DND-41 (cell line): ENCODE results near the gene CCDC106.

Source experiments
- ATAC-seq: fragments of 200-7000 bp; cut with Tn5 transposase; 3 replicates; pipeline ENCODE4 v1.9.1; 2021; ENCODE audit warnings: low read depth; ENCODE audit not compliant: insufficient read depth
- DNase-seq: peaks from one replicate; pipeline ENCODE4 v3.0.0-alpha.2; 2020
- H2AFZ ChIP-seq: 2 replicates; pipeline ENCODE4 v1.6.0; 2012; ENCODE audit warnings: low read depth, low read length
- H3K27ac ChIP-seq: 2 replicates; pipeline ENCODE4 v1.5.1; 2012; ENCODE audit warnings: low read length, inconsistent platforms
- H3K27me3 ChIP-seq: fragments of 200-600 bp; sonication (generic); 2 replicates; pipeline ENCODE4 v1.6.0; 2012; ENCODE audit warnings: low read length, mild to moderate bottlenecking, inconsistent platforms; ENCODE audit not compliant: insufficient read depth, poor library complexity
- H3K36me3 ChIP-seq: 2 replicates; pipeline ENCODE4 v1.5.1; 2012; ENCODE audit warnings: low read length, inconsistent platforms; ENCODE audit not compliant: insufficient read depth
- H3K4me1 ChIP-seq: 2 replicates; pipeline ENCODE4 v1.5.1; 2012; ENCODE audit warnings: mild to moderate bottlenecking, low read length; ENCODE audit not compliant: insufficient read depth
- H3K4me2 ChIP-seq: 2 replicates; pipeline ENCODE4 v1.6.0; 2012; ENCODE audit warnings: mild to moderate bottlenecking, moderate library complexity, low read length, inconsistent platforms; ENCODE audit not compliant: insufficient read depth
- H3K4me3 ChIP-seq, 2 experiments: fragments of 200-600 bp in 1 of 2; shearing (Covaris generic) in 1 of 2; 2 replicates each; pipeline ENCODE4 v1.5.1; 2012 to 2016; ENCODE audit warnings: inconsistent platforms in 2 of 2, low read length in 2 of 2, mild to moderate bottlenecking in 2 of 2, low read depth in 1 of 2, moderate library complexity in 1 of 2
- H3K79me2 ChIP-seq: 2 replicates; pipeline ENCODE4 v1.6.0; 2012; ENCODE audit warnings: low read length, inconsistent platforms; ENCODE audit not compliant: insufficient read depth
- H3K9ac ChIP-seq: 2 replicates; pipeline ENCODE4 v1.6.0; 2012; ENCODE audit warnings: low read depth, mild to moderate bottlenecking, inconsistent platforms, low read length, moderate library complexity
- H3K9me3 ChIP-seq: 2 replicates; pipeline ENCODE4 v1.5.1; 2012; ENCODE audit warnings: low read length, moderate library complexity, mild to moderate bottlenecking, inconsistent platforms; ENCODE audit not compliant: insufficient read depth, severe bottlenecking
- H4K20me1 ChIP-seq: 2 replicates; pipeline ENCODE4 v1.6.0; 2012; ENCODE audit warnings: low read length; ENCODE audit not compliant: insufficient read depth
- EZH2 ChIP-seq: IDR thresholded peaks from 3 replicates; pipeline ENCODE4 v1.6.1; 2012; ENCODE audit warnings: borderline replicate concordance, low read depth, mild to moderate bottlenecking, moderate library complexity, low read length, inconsistent platforms; ENCODE audit not compliant: severe bottlenecking
- TF ChIP-seq, protein P1 (sequence below): IDR thresholded peaks from 2 replicates; pipeline ENCODE4 v1.5.1; 2012; ENCODE audit warnings: borderline replicate concordance, low read length, moderate library complexity, mild to moderate bottlenecking; ENCODE audit not compliant: poor library complexity, severe bottlenecking; ENCODE audit errors: extremely low read depth

The CCDC106 gene

DNA sequence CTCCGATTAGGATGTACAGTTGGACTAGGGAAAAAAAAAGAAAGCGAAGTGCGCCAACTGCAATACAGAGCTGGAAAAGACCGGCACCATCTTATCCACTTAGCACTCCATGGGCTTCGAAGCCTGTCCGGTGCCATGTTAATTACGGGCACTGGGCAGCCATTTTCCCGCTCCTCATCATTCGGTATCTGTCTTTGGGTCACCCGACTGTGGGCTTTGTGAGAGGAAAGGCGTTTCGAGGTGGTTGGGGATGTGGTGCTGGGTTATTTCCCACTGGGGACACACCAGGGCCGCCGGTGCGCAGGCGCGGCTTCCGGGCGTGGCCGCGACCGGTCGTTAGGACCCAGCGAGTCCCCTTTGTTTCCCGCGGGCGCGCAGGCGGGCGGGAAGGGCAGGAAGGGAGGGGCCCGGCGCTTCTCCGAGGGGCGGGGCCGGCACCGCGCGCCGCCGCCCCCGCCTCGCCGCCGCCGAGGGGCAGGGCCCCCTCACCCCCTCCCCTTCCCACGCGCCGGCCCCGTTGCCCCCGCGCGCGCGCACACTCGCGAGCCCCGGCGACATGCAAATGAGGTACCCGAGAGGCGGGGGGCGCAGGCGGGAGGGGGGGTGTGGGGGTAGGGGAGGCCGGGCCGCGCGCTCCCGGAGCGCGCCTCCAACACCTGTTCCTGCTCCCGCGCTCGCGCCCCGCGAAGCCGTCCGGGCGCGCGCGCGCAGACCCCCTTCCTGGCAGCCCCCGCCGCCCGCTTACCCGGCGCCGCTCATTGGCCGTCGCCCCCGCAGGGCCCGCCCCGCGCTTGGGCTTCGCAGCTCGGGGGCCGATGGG is 48.0 kb upstream of the CCDC106 start, which contains the start of gene ZNF524:
Gene ZNF524, plus strand, starts transcription at position 447 of the 820 bp plus-strand sequence. CDS start 1,825 bp downstream, outside the sequence.
- no peaks in the 10 kb centered on the region for H3K9me3 ChIP-seq
- H2AFZ ChIP-seq: peak within 1 kb of the TSS; percentile 83
- H3K9ac ChIP-seq: peak within 1 kb of the TSS; percentile 99
- peak within 1 kb of the TSS; percentile 66 to 76 for H3K4me3 ChIP-seq
- H4K20me1 ChIP-seq: no peaks in the 10 kb centered on the region
- TF ChIP-seq, protein P1, sequence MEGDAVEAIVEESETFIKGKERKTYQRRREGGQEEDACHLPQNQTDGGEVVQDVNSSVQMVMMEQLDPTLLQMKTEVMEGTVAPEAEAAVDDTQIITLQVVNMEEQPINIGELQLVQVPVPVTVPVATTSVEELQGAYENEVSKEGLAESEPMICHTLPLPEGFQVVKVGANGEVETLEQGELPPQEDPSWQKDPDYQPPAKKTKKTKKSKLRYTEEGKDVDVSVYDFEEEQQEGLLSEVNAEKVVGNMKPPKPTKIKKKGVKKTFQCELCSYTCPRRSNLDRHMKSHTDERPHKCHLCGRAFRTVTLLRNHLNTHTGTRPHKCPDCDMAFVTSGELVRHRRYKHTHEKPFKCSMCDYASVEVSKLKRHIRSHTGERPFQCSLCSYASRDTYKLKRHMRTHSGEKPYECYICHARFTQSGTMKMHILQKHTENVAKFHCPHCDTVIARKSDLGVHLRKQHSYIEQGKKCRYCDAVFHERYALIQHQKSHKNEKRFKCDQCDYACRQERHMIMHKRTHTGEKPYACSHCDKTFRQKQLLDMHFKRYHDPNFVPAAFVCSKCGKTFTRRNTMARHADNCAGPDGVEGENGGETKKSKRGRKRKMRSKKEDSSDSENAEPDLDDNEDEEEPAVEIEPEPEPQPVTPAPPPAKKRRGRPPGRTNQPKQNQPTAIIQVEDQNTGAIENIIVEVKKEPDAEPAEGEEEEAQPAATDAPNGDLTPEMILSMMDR: no peak
- TF ChIP-seq EZH2: no peak
- peak within 1 kb of the TSS; percentile 93 for H3K4me2 ChIP-seq
- ATAC-seq (peak; percentile 65), DNase-seq (peak; percentile 94)
- H3K27ac ChIP-seq: peak within 1 kb of the TSS; percentile 99
- H3K79me2 ChIP-seq: peaks cover 17% of the 10 kb centered on the region
- peaks cover 27% of the 10 kb centered on the region for H3K36me3 ChIP-seq
- H3K27me3 ChIP-seq: no peaks in the 10 kb centered on the region
- H3K4me1 ChIP-seq: peaks cover 41% of the 10 kb centered on the region

DNA sequence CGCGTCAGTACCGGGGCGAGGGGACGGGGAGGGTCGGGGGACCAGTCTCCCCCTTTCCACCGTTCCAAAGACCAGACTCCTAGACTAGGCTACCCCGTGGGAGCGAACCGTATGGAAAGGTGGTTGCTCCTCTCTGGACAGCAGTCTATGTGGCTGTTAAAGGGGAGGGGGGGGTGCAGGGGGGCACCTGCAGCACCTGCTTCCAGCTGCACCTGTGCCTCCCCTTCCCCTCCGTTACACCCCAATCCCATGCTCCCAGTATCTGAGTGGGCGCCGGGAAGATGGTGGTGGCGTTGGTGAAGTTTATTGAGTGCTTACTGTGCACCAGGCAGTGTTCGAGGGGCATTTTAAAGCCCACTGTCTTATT is 47.4 kb upstream of the CCDC106 start:
- ATAC-seq: no peak
- DNase-seq: no peak
- H3K4me1 ChIP-seq: peaks cover 41% of the 10 kb centered on the region
- H3K9ac ChIP-seq: peak overlapping the region; percentile 99
- H3K27ac ChIP-seq: peak overlapping the region; percentile 93
- H3K4me3 ChIP-seq: peak overlapping the region; percentile 66 to 76; a peak in 3 of 4 replicates
- H2AFZ ChIP-seq: peak overlapping the region; percentile 81
- H3K27me3 ChIP-seq: no peaks in the 10 kb centered on the region
- no peaks in the 10 kb centered on the region for H3K9me3 ChIP-seq
- peaks cover 18% of the 10 kb centered on the region for H3K79me2 ChIP-seq
- peaks cover 21% of the 10 kb centered on the region for H3K36me3 ChIP-seq
- H3K4me2 ChIP-seq: peak overlapping the region; percentile 93
- no peak for TF ChIP-seq EZH2
- TF ChIP-seq, protein P1: no peak
- H4K20me1 ChIP-seq: no peaks in the 10 kb centered on the region

DNA sequence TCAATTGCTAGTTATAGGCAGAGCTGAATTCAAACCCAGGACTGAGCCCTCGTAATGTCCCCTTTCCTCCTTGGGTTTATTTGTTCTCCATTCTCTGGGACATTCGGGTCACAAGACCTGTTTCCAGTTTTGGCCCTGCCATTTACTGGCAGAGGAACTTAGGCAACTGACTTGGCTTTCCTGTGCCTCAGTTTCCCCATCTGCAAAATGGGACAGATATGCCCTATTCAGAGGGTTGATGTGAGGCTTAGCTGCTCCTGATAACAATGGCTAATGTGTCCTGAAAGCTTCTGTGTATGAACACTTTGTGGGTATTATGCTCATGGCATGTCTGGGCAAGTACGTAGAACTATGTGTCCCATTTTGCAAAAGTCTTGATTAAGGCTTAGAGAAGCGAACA is 46.9 kb upstream of the CCDC106 start:
- H3K4me2 ChIP-seq: peak overlapping the region; percentile 93
- no peak for ATAC-seq
- no peak for DNase-seq
- peak overlapping the region; percentile 99 for H3K9ac ChIP-seq
- H3K4me3 ChIP-seq: peak overlapping the region; percentile 66 to 76; a peak in 3 of 4 replicates
- peak overlapping the region; percentile 81 for H2AFZ ChIP-seq
- peaks cover 46% of the 10 kb centered on the region for H3K4me1 ChIP-seq
- H3K27ac ChIP-seq: peak overlapping the region; percentile 93
- H3K9me3 ChIP-seq: no peaks in the 10 kb centered on the region
- TF ChIP-seq, protein P1: no peak
- TF ChIP-seq EZH2: no peak
- peaks cover 17% of the 10 kb centered on the region for H3K36me3 ChIP-seq
- peaks cover 22% of the 10 kb centered on the region for H3K79me2 ChIP-seq
- no peaks in the 10 kb centered on the region for H4K20me1 ChIP-seq
- no peaks in the 10 kb centered on the region for H3K27me3 ChIP-seq
